ENCODE results near the gene ELP6.

DNA sequence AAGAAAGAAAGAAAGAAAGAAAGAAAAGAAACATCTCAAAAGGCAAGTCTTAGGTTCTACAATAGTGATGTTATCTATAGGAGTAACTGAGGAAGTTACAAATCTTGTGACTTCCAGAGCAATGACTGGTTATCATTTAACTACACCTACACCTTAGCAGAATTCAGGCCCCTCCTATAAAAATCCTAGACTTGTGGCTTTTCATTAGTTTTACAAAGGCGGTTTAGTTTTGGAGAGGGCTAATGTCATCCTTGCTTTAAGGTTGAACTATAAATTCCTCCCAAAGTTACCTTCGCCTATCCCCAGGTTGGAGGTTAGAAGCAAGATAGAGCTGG is 33.7 kb downstream of the ELP6 start:
- TF ChIP-seq, protein P1, sequence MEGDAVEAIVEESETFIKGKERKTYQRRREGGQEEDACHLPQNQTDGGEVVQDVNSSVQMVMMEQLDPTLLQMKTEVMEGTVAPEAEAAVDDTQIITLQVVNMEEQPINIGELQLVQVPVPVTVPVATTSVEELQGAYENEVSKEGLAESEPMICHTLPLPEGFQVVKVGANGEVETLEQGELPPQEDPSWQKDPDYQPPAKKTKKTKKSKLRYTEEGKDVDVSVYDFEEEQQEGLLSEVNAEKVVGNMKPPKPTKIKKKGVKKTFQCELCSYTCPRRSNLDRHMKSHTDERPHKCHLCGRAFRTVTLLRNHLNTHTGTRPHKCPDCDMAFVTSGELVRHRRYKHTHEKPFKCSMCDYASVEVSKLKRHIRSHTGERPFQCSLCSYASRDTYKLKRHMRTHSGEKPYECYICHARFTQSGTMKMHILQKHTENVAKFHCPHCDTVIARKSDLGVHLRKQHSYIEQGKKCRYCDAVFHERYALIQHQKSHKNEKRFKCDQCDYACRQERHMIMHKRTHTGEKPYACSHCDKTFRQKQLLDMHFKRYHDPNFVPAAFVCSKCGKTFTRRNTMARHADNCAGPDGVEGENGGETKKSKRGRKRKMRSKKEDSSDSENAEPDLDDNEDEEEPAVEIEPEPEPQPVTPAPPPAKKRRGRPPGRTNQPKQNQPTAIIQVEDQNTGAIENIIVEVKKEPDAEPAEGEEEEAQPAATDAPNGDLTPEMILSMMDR (conservative IDR thresholded peaks at IDR 0.05; ENCODE audit: low read depth, low read length), result no peak
- TF ChIP-seq EZH2 (IDR thresholded peaks at IDR 0.05; ENCODE audit: borderline replicate concordance, low read depth, low read length, poor library complexity, severe bottlenecking), result no peak

Measured in A673 (cell line).